ENCODE results near the gene RPS21. TPM values are rescaled to one million over a fixed set of nuclear protein-coding genes. Genes with fewer than 3 reads are reported as not detected.

Gene RPS21
- total and polyA plus RNA-seq, 12 donors = 438 to 4,794 (median 1,602) TPM

GRCh38 chr20:62354031-62354808, 32.7 kb upstream of the RPS21 start:
- Histone ChIP-seq H3K27ac (peak overlapping the region in 1 of 5 donors; percentile 90), H3K4me1 (replicated peaks in 1 of 2) (peaks cover 52 to 55% of the 10 kb centered on the region in 2 donors), H3K4me3 (no peak overlapping the region), H3K36me3 (replicated peaks in 1 of 2) (peaks cover 0 to 19% of the 10 kb centered on the region in 2 donors), H3K27me3 (no peaks in the 10 kb centered on the region), H3K9me3 (replicated peaks in 1 of 3) (no peaks in the 10 kb centered on the region)
- DNase-seq = peak in 1 of 7 donors; percentile 10
- TF ChIP-seq POLR2A (IDR thresholded peaks at IDR 0.05) (no peak), CTCF (IDR thresholded peaks at IDR 0.05) (no peak)
- WGBS, 4 donors = 70 to 84% (median 79%) methylated on average over 5 to 14 of the region's 14 CpGs
- intact Hi-C loops (cut with DNase I) = loop anchor here in 1 of 2 donors (5.0 to 10.0 kb wide), 2 partner anchors 33 to 49 kb away; partner anchors contain the start of genes ADRM1 and RPS21

GRCh38 chr20:62354811-62355341, 32.0 kb upstream of the RPS21 start:
- peak overlapping the region in 4 of 5 donors; percentile 84 to 90 (median 88) for H3K27ac ChIP-seq
- H3K36me3 ChIP-seq (replicated peaks in 1 of 2) = peaks cover 0 to 19% of the 10 kb centered on the region in 2 donors
- 72 to 80% (median 75%) methylated on average over 2 to 16 of the region's 16 CpGs for WGBS, 4 donors
- H3K4me1 ChIP-seq (replicated peaks in 1 of 2) = peaks cover 52 to 55% of the 10 kb centered on the region in 2 donors
- no peaks in the 10 kb centered on the region for H3K9me3 ChIP-seq (replicated peaks in 1 of 3)
- peak in 1 of 7 donors; percentile 17 for DNase-seq
- peak overlapping the region in 1 of 4 donors; percentile 45 for H3K4me3 ChIP-seq
- intact Hi-C loops (cut with DNase I) = loop anchor here in 1 of 2 donors (5.0 to 10.0 kb wide), 2 partner anchors 32 to 50 kb away; partner anchors contain the start of genes ADRM1 and RPS21
- no peak for TF ChIP-seq POLR2A (IDR thresholded peaks at IDR 0.05)
- no peak for TF ChIP-seq CTCF (IDR thresholded peaks at IDR 0.05)
- no peaks in the 10 kb centered on the region for H3K27me3 ChIP-seq

GRCh38 chr20:62355516-62355877, 31.4 kb upstream of the RPS21 start:
- H3K4me1 ChIP-seq (replicated peaks in 1 of 2) = peaks cover 52 to 55% of the 10 kb centered on the region in 2 donors
- no peaks in the 10 kb centered on the region for H3K27me3 ChIP-seq
- DNase-seq = peak in 6 of 7 donors; percentile 55 to 79 (median 77)
- intact Hi-C loops (cut with DNase I) = loop anchor here in 1 of 2 donors (10.0 kb wide), 1 partner anchor 51 kb away; the partner anchor contains the start of gene ADRM1
- TF ChIP-seq POLR2A (IDR thresholded peaks at IDR 0.05) (no peak), CTCF (IDR thresholded peaks at IDR 0.05) (no peak)
- H3K27ac ChIP-seq = peak overlapping the region; percentile 58 to 90 (median 88)
- peak overlapping the region in 1 of 4 donors; percentile 45 for H3K4me3 ChIP-seq
- no peaks in the 10 kb centered on the region for H3K9me3 ChIP-seq (replicated peaks in 1 of 3)
- H3K36me3 ChIP-seq (replicated peaks in 1 of 2) = peaks cover 0 to 17% of the 10 kb centered on the region in 2 donors
- 17 to 29% (median 25%) methylated on average over 2 to 11 of the region's 11 CpGs; no CpG with 5 or more reads in 1 of the 4 donors for WGBS, 4 donors

Measured in adrenal gland (tissue), 12 donors.